SK-N-SH treated with all-trans-retinoic acid at 6 μM for 48 hours (cell line): ENCODE measurements around the gene CIITA.

Experiments used
- ATAC-seq: fragments of 200-7000 bp; cut with Tn5 transposase; 3 replicates; pipeline ENCODE4 v1.9.1; 2020; ENCODE audit warnings: mild to moderate bottlenecking, moderate library complexity
- ARNTL ChIP-seq: fragments of 450-650 bp; formaldehyde crosslinking; IDR thresholded peaks from 2 replicates; pipeline ENCODE4 v1.5.0; 2020; ENCODE audit warnings: low read depth, mild to moderate bottlenecking, moderate library complexity, borderline replicate concordance
- BACH2 ChIP-seq: fragments of 250-450 bp; sonication (Bioruptor Pico); IDR thresholded peaks from 2 replicates; pipeline ENCODE4 v1.9.0; 2021; ENCODE audit warnings: mild to moderate bottlenecking, borderline replicate concordance
- ESRRG ChIP-seq: fragments of 250-450 bp; sonication (Bioruptor Pico); IDR thresholded peaks from 2 replicates; pipeline ENCODE4 v1.6.1; 2021; ENCODE audit warnings: mild to moderate bottlenecking
- GLIS3 ChIP-seq: fragments of 250-450 bp; sonication (Bioruptor Pico); IDR thresholded peaks from 2 replicates; pipeline ENCODE4 v1.5.0; 2020; ENCODE audit warnings: mild to moderate bottlenecking, moderate library complexity
- ISL1 ChIP-seq: fragments of 250-450 bp; sonication (Bioruptor Pico); IDR thresholded peaks from 2 replicates; pipeline ENCODE4 v2.1.2; 2022; ENCODE audit warnings: mild to moderate bottlenecking, moderate library complexity
- OSR1 ChIP-seq: fragments of 250-450 bp; sonication (Bioruptor Pico); IDR thresholded peaks from 2 replicates; pipeline ENCODE4 v1.8.0; 2022; ENCODE audit warnings: moderate library complexity, mild to moderate bottlenecking, inconsistent platforms
- PATZ1 ChIP-seq: fragments of 250-450 bp; sonication (Bioruptor Pico); IDR thresholded peaks from 2 replicates; pipeline ENCODE4 v1.8.0; 2020; ENCODE audit warnings: mild to moderate bottlenecking, moderate library complexity, borderline replicate concordance
- POU6F1 ChIP-seq: fragments of 250-450 bp; sonication (Bioruptor Pico); IDR thresholded peaks from 2 replicates; pipeline ENCODE4 v1.8.0; 2021; ENCODE audit warnings: low read depth, mild to moderate bottlenecking, moderate library complexity, borderline replicate concordance
- RARB ChIP-seq: fragments of 250-450 bp; sonication (Bioruptor Pico); IDR thresholded peaks from 2 replicates; pipeline ENCODE4 v1.8.0; 2021; ENCODE audit warnings: mild to moderate bottlenecking, moderate library complexity
- SNAI2 ChIP-seq: fragments of 250-450 bp; sonication (Bioruptor Pico); IDR thresholded peaks from 2 replicates; pipeline ENCODE4 v1.5.0; 2020; ENCODE audit warnings: mild to moderate bottlenecking, moderate library complexity
- TCF4 ChIP-seq: fragments of 250-450 bp; sonication (Bioruptor Pico); IDR thresholded peaks from 2 replicates; pipeline ENCODE4 v1.8.0; 2021; ENCODE audit warnings: mild to moderate bottlenecking, moderate library complexity, borderline replicate concordance
- TOX ChIP-seq: fragments of 250-450 bp; sonication (Bioruptor Pico); IDR thresholded peaks from 2 replicates; pipeline ENCODE4 v1.8.0; 2021; ENCODE audit warnings: mild to moderate bottlenecking, moderate library complexity, borderline replicate concordance
- TSHZ2 ChIP-seq: fragments of 250-450 bp; sonication (Bioruptor Pico); IDR thresholded peaks from 2 replicates; pipeline ENCODE4 v1.5.0; 2020; ENCODE audit warnings: mild to moderate bottlenecking, moderate library complexity
- ZC3H10 ChIP-seq: fragments of 250-450 bp; sonication (Bioruptor Pico); IDR thresholded peaks from 2 replicates; pipeline ENCODE4 v1.5.1; 2021; ENCODE audit warnings: mild to moderate bottlenecking, moderate library complexity
- ZFP3 ChIP-seq: fragments of 250-450 bp; sonication (Bioruptor Pico); IDR thresholded peaks from 2 replicates; pipeline ENCODE4 v1.5.0; 2020; ENCODE audit warnings: mild to moderate bottlenecking, moderate library complexity
- ZFP30 ChIP-seq: fragments of 450-650 bp; formaldehyde crosslinking; IDR thresholded peaks from 2 replicates; pipeline ENCODE4 v1.5.0; 2022; ENCODE audit warnings: mild to moderate bottlenecking, moderate library complexity
- ZNF565 ChIP-seq: fragments of 450-650 bp; formaldehyde crosslinking; conservative IDR thresholded peaks from 2 replicates; pipeline ENCODE4 v1.5.0; 2020; ENCODE audit warnings: low read depth, mild to moderate bottlenecking, moderate library complexity
- ZNF70 ChIP-seq: fragments of 450-650 bp; formaldehyde crosslinking; IDR thresholded peaks from 2 replicates; pipeline ENCODE4 v1.5.0; 2020; ENCODE audit warnings: mild to moderate bottlenecking, moderate library complexity
- ZNF8 ChIP-seq: fragments of 450-650 bp; formaldehyde crosslinking; IDR thresholded peaks from 2 replicates; pipeline ENCODE4 v1.5.0; 2020; ENCODE audit warnings: mild to moderate bottlenecking, moderate library complexity
- TF ChIP-seq, protein P1 (sequence below): fragments of 250-450 bp; sonication (Bioruptor Pico); IDR thresholded peaks from 2 replicates; pipeline ENCODE4 v1.5.1; 2021; ENCODE audit warnings: mild to moderate bottlenecking, moderate library complexity

CIITA gene

DNA sequence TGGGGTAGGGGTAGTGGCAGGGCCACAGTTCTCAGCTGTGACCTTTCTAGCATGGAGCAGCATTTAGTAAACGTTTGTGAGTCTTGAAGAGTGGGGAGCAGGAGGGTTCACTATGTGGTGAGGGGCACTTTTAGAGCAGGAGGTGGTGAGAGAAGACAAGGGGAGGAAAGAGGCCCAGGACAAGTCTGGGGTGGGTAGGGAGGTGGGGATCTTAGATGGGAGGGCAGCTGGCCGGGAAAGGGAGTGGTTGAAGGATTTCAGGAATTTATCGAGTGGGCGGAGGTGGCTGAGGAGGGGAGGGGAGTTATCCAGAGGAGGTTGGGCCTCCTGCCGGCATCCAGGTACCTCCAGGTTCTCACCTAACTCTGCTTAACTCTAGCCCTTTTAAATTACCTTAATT is 69.3 kb downstream of the CIITA start:
- ATAC-seq: no peak
- TF ChIP-seq, protein P1, sequence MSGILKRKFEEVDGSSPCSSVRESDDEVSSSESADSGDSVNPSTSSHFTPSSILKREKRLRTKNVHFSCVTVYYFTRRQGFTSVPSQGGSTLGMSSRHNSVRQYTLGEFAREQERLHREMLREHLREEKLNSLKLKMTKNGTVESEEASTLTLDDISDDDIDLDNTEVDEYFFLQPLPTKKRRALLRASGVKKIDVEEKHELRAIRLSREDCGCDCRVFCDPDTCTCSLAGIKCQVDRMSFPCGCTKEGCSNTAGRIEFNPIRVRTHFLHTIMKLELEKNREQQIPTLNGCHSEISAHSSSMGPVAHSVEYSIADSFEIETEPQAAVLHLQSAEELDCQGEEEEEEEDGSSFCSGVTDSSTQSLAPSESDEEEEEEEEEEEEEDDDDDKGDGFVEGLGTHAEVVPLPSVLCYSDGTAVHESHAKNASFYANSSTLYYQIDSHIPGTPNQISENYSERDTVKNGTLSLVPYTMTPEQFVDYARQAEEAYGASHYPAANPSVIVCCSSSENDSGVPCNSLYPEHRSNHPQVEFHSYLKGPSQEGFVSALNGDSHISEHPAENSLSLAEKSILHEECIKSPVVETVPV (CRISPR knock-in tag): no peak
- TF ChIP-seq POU6F1: no peak
- TF ChIP-seq ZNF565 (CRISPR knock-in tag): no peak
- no peak for TF ChIP-seq ARNTL (CRISPR knock-in tag)
- TF ChIP-seq OSR1 (CRISPR knock-in tag): no peak
- TF ChIP-seq GLIS3: no peak
- TF ChIP-seq ZNF70: no peak
- TF ChIP-seq TCF4 (CRISPR knock-in tag): no peak
- no peak for TF ChIP-seq SNAI2 (CRISPR knock-in tag)
- TF ChIP-seq TOX (CRISPR knock-in tag): no peak
- TF ChIP-seq ZC3H10 (CRISPR knock-in tag): no peak
- TF ChIP-seq BACH2 (CRISPR knock-in tag): no peak
- TF ChIP-seq PATZ1 (CRISPR knock-in tag): no peak
- TF ChIP-seq, all 23 proteins: peak for 0

- no peak for ATAC-seq
- TF ChIP-seq TOX (CRISPR knock-in tag): no peak
- no peak for TF ChIP-seq ZNF8 (CRISPR knock-in tag)
- no peak for TF ChIP-seq ZFP3
- TF ChIP-seq PATZ1 (CRISPR knock-in tag): no peak
Measured at GRCh38 chr16:10947211-10947787, 70.3 kb downstream of the CIITA start.

GRCh38 chr16:10949424-10949970 is 72.5 kb downstream of the CIITA start:
- TF ChIP-seq PATZ1 (CRISPR knock-in tag) (no peak), ARNTL (CRISPR knock-in tag) (no peak), TCF4 (CRISPR knock-in tag) (no peak)
- no peak for ATAC-seq

GRCh38 chr16:10950393-10950792 is 73.4 kb downstream of the CIITA start:
- ATAC-seq: peak; percentile 40
- no peak for TF ChIP-seq ESRRG (CRISPR knock-in tag)
- TF ChIP-seq RARB (CRISPR knock-in tag): no peak
- no peak for TF ChIP-seq OSR1 (CRISPR knock-in tag)
- TF ChIP-seq ZFP30 (CRISPR knock-in tag): no peak
- TF ChIP-seq PATZ1 (CRISPR knock-in tag): no peak
- no peak for TF ChIP-seq ZNF70
- TF ChIP-seq ZNF565 (CRISPR knock-in tag): no peak
- TF ChIP-seq ZC3H10 (CRISPR knock-in tag): no peak
- TF ChIP-seq ISL1: no peak
- no peak for TF ChIP-seq TCF4 (CRISPR knock-in tag)
- TF ChIP-seq TSHZ2 (CRISPR knock-in tag): no peak
